ENCODE data around the gene BLM.

BLM gene

DNA sequence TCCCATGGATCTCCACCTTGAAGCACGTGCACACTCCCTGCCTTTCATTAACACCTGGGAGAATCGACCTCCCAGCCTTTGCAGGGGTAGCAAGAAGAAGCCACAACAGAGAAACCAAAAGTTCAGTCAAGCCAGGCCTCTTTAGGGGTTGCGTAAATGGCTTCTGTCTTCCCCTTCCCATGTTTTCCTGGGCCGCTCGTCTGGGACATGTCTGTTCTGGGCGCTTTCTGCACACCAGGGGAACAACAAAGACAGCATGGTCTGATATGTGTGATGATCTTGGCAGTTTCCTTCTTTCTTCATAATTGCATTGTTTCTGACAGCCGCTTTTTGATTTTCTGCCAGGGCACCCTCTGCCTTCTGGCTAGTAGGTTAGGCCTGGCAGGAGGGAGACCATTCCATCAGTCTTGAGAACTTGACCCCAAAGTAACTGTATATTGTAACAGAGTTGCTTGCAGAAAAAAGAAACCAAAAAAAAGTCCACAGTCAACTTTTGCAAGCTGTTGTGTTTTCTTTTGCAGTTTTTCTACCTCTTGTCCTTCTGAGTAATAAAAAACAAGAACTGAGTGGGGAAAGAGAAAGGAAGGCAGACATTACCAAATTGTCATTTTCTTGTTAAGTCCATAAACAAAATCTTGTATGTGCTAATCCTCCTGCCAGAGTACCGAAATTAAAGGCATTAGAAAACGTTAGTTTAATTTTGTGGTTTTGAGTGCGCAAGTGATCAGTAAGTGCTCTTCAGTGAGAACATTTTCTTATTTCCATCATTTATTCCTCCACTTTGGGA is 95.2 kb downstream of the BLM start:
- no peaks in the 10 kb centered on the region for H3K79me2 ChIP-seq
- no peak overlapping the region for H3K4me3 ChIP-seq (ENCODE audit: low read depth, low read length)
- TF ChIP-seq, protein P1, sequence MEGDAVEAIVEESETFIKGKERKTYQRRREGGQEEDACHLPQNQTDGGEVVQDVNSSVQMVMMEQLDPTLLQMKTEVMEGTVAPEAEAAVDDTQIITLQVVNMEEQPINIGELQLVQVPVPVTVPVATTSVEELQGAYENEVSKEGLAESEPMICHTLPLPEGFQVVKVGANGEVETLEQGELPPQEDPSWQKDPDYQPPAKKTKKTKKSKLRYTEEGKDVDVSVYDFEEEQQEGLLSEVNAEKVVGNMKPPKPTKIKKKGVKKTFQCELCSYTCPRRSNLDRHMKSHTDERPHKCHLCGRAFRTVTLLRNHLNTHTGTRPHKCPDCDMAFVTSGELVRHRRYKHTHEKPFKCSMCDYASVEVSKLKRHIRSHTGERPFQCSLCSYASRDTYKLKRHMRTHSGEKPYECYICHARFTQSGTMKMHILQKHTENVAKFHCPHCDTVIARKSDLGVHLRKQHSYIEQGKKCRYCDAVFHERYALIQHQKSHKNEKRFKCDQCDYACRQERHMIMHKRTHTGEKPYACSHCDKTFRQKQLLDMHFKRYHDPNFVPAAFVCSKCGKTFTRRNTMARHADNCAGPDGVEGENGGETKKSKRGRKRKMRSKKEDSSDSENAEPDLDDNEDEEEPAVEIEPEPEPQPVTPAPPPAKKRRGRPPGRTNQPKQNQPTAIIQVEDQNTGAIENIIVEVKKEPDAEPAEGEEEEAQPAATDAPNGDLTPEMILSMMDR (IDR thresholded peaks at IDR 0.05), result no peak
- H3K9ac ChIP-seq, result no peak overlapping the region
- no peaks in the 10 kb centered on the region for H3K27me3 ChIP-seq (ENCODE audit: control insufficient read depth, insufficient read depth, low read length)
- H3K27ac ChIP-seq, result no peak overlapping the region
- no peak overlapping the region for H3K4me2 ChIP-seq (ENCODE audit: low read length)
- no peaks in the 10 kb centered on the region for H3K4me1 ChIP-seq
- no peaks in the 10 kb centered on the region for H3K9me3 ChIP-seq (ENCODE audit: control insufficient read depth, low read length)
- no peaks in the 10 kb centered on the region for H3K36me3 ChIP-seq (ENCODE audit: control insufficient read depth, insufficient read depth, low read length)
- no peak overlapping the region for H2AFZ ChIP-seq

DNA sequence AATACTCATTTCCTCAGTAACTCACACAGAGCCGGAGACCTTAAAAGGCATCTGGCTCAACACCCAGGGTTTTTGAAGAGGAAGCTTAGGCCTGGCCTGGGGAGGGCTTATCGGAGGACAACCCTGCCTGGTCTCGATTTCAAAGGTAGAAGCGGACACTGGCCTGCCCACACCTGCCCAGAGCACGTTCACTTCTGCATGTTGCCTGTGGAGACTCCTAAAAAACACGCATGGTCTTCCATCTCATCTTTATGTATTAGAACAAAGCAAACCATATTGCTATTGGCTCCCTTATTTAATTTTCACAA is 95.8 kb downstream of the BLM start:
- Histone ChIP-seq H3K9me3 (ENCODE audit: control insufficient read depth, low read length) (no peaks in the 10 kb centered on the region), H3K4me2 (ENCODE audit: low read length) (no peak overlapping the region), H3K27me3 (ENCODE audit: control insufficient read depth, insufficient read depth, low read length) (no peaks in the 10 kb centered on the region), H2AFZ (no peak overlapping the region), H3K4me1 (no peaks in the 10 kb centered on the region), H3K27ac (no peak overlapping the region), H3K4me3 (ENCODE audit: low read depth, low read length) (no peak overlapping the region), H3K9ac (no peak overlapping the region), H3K36me3 (ENCODE audit: control insufficient read depth, insufficient read depth, low read length) (no peaks in the 10 kb centered on the region), H3K79me2 (no peaks in the 10 kb centered on the region)
- TF ChIP-seq, protein P1 (IDR thresholded peaks at IDR 0.05), result no peak

- no peaks in the 10 kb centered on the region for H3K9me3 ChIP-seq (ENCODE audit: control insufficient read depth, low read length)
- no peaks in the 10 kb centered on the region for H3K36me3 ChIP-seq (ENCODE audit: control insufficient read depth, insufficient read depth, low read length)
- TF ChIP-seq, protein P1 (IDR thresholded peaks at IDR 0.05), result no peak
- no peak overlapping the region for H2AFZ ChIP-seq
- H3K27me3 ChIP-seq (ENCODE audit: control insufficient read depth, insufficient read depth, low read length), result no peaks in the 10 kb centered on the region
- H3K4me1 ChIP-seq, result no peaks in the 10 kb centered on the region
- H3K4me2 ChIP-seq (ENCODE audit: low read length), result no peak overlapping the region
- no peaks in the 10 kb centered on the region for H3K79me2 ChIP-seq
- no peak overlapping the region for H3K27ac ChIP-seq
- no peak overlapping the region for H3K9ac ChIP-seq
- H3K4me3 ChIP-seq (ENCODE audit: low read depth, low read length), result no peak overlapping the region
Measured at GRCh38 chr15:90813796-90814190, 96.6 kb downstream of the BLM start.

GRCh38 chr15:90814191-90814821 is 97.2 kb downstream of the BLM start:
- H2AFZ ChIP-seq, result no peak overlapping the region
- H3K4me3 ChIP-seq (ENCODE audit: low read depth, low read length), result no peak overlapping the region
- no peaks in the 10 kb centered on the region for H3K36me3 ChIP-seq (ENCODE audit: control insufficient read depth, insufficient read depth, low read length)
- no peaks in the 10 kb centered on the region for H3K79me2 ChIP-seq
- no peaks in the 10 kb centered on the region for H3K9me3 ChIP-seq (ENCODE audit: control insufficient read depth, low read length)
- no peak overlapping the region for H3K4me2 ChIP-seq (ENCODE audit: low read length)
- no peak overlapping the region for H3K9ac ChIP-seq
- no peak overlapping the region for H3K27ac ChIP-seq
- H3K4me1 ChIP-seq, result no peaks in the 10 kb centered on the region
- TF ChIP-seq, protein P1 (IDR thresholded peaks at IDR 0.05), result no peak
- H3K27me3 ChIP-seq (ENCODE audit: control insufficient read depth, insufficient read depth, low read length), result no peaks in the 10 kb centered on the region
